Activated CD4-positive, alpha-beta T cell treated with anti-CD3 and anti-CD28 coated beads, Interleukin-2, amount 50 U/mL, for 24 hours (primary cell): ENCODE measurements around the gene LENG9.

ENCODE experiments used
- DNase-seq, 2 donors: peaks; one replicate each; pipeline ENCODE4 v3.0.0-alpha.2; 2020; ENCODE audit warnings: low read depth in 1 of 2, low spot score in 1 of 2

Gene LENG9

DNA sequence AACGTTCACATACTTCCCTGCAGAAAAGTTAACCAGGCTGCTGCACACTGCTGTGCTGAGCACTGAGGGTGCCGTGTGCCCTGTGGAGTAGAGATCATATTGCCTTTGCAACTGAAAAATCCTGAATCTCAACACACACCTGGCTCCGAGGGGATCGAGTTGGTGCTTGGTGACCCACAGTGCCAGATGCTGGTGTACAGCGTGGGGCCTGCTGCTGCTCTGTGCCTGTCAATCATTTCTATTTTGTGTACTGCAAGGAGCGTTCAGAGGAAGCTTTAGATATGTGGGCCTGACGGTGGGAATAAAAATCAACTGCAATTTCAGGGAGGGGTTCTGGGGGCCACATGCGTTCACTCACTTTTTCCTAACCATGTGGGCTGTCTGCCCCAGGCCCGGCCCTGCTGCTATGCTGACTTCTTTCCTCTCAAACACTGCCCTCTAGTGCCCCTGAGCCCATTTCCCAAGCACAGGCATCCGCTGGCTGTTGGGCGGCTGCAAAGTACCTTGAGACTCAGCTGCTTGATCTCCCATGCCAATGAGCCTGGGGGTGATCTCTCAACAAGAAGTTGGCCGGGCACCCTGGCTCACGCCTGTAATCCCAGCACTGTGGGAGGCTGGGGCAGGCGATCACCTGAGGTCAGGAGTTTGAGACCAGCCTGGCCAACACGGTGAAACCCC is 24.3 kb downstream of the LENG9 start:
- DNase-seq, result no peak

DNA sequence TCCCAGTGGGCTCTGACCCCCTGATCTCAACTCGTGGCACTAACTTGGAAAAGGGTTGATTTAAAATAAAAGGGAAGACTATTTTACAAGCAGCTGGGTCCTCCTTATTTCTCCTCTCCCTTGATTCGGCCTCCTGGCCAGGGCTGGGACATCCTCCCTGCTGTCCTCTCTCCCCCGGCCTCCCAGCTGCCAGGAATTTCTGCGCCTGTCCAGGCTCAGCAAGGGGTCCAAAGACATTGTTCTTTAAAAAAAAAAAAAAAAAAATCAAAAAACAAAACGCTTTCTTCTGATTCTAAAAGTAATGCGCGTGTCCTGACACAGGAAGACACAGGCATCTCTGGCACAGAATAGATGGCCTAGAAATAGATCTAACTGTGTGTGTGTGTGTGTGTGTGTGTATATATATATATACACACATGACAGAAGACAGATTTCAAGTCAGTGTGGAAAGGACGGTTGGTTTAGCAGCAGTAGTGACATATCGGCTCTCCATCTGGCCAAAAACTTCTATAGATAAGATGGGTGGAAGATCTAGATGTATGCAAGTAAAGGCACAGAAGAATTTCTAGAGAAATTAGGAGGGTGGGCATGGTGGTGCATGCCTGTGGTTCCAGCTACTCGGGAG is 26.8 kb downstream of the LENG9 start:
- no peak for DNase-seq

DNA sequence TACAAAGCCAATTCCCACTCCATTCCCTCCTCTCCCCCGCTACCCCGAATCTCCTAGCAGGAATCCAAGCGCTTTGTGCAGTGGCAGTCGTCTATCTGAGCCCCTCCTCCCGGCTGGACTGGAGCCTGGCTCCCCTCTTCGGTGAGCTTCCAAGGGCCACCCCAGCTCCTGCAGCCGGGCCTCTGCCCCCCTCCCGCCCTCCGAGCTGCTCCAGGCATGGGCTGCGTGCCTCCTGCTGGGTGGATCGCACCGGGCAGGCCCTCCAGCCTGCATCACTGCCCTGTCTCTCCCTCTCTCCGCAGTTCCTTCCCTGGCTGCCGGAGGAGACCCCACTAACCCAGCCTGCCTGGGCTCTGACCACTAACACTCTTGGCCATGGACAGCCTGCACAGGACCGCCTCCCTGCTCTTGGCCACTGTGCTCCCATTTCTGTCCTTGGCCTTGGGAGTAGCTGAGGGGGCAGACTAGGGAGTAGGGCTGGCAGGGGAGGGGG is 27.5 kb downstream of the LENG9 start:
- DNase-seq, result no peak

DNA sequence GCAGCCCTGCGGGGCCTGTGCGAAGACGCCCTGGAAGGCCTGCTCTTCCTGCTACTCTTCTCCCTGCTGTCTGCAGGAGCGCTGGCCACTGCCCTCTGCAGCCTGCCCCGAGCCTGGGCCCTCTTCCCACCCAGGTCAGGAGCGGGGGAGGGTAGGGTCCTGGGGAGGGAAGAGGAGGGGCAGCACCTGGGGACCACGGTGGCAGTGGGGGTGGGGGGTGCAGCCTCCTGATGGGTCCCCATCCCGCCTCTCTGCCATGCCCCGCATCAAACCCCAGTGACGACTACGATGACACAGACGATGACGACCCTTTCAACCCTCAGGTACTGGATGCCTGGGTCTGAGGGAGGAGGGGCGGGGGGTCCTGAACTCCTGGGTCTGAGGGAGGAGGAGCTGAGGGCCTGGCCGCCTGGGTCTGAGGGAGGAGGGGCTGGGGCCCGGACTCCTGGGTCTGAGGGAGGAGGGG is 28.0 kb downstream of the LENG9 start:
- DNase-seq, result no peak

DNA sequence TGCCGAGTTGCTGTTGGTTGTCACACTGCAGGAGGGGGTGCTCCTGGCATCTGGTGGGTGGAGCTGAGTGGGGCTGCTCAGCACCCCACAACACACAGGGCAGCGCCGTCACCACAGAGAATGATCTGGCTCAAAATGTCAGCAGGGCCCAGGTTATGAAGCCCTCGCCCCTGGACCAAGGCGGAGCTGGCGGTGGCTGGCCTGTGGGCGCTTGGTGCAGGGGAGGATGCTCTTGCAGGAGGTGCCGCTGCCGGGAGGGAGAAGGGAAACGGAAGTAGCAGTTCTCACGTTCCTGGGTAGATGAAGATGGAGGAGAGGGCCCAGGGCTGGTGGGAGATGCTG is 28.7 kb downstream of the LENG9 start:
- DNase-seq, result no peak

DNA sequence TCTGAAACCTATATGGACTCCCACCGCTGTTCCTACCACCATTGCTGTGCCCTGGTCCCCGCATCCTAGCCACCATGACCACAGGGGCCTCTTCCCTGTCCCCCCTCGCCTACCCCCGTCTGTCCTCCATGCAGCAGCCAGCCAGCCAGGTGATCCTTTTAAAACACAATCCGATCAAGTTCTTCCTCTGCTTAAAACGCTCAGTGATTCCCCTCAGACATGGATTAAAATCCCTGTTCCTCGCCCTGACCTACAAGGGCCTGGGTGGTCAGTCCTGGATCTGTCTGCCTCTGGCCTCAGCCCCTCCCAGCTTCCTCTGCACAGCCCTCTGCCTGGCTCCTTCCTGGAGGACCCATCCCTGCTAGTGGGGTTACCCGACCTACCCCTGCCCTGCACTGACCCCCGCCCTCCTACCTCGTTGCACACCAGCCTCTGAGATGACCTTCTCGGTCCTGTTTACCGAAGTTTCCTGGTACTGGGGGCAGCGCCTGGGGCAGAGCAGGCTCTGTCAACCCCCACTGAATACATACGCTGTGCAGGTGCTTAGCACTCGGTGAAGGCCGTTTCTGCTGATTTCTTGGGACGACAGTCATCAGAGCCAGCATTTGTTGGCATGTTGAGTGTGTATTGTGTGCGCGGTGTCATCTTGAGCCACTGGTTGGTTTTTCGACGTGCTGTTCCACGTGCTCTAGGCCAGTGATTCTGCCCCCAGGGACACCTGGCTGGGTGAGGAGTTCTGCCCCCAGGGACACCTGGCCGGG is 29.3 kb downstream of the LENG9 start:
- no peak for DNase-seq

DNA sequence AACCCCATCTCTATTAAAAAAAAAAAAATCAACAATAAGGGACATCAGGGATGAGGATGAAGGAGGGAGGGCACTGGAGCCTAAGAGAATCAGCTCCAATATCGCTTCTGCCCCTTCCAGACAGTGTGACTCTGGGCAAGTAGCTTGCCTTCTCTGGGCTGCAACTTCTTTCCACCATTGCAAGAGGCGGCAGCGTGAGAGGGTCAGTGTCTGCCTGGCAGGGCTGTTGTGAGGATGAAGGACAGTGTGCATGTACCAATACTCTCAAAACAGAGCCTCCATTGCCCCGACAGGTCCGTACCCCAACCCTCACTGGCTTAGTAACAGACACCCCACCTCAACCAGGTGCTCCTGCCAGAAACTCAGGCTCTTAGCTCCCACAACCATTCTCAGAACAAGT is 29.9 kb downstream of the LENG9 start:
- no peak for DNase-seq

DNA sequence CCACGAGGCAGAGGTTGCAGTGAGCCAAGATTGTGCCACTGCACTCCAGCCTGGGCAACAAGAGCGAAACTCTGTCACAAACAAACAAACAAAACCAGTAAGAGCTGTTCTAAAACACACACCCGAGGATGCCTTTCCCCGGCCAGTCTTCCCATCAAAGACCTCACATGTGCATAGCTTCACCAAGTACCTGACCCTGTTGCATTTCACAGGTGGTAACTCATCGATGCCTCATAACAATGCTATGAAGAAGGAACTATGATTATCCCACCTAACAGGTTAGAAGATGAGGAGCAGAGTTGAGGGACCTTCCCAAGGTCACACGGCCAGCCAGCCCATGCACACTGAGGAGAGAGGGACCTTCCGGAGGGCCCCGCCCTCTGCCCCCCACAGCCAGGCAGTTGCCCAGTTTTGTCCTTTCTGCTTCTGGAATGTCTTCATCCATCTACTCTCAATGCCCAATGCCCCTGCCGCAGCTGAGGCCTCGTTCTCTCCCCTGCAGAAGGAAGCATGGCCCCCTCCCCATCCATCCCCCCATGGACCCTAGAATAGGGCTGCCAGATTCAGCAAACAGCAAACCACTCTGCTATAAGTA is 31.3 kb downstream of the LENG9 start:
- no peak for DNase-seq

DNA sequence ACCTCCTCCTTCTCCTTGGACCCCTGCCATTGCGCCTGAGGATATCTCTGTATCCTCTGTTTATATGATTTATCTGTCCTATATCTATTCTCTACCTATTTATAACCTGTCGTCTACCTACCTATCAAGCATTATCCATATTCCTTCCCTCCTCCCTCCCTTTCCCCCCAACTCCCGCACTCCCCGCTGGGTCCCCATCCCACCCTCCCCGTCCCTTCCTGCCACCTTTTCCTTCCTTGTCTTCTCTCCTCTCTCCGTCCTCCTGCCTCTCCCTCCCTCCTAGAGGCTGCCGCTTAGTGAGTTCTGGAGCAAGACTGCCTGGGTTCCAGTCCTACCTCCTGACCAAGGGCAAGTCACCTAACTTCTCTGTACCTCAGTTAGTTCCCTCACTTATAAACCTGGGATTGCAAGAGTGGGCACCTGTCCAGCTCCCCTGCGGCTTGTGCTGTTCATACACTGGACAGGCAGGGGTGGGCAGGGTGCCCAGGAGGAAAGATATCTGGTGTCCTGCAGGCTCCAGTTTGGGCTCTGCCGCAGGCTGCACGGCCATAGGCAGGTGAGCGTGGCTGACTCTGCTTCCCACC is 32.2 kb downstream of the LENG9 start:
- no peak for DNase-seq

DNA sequence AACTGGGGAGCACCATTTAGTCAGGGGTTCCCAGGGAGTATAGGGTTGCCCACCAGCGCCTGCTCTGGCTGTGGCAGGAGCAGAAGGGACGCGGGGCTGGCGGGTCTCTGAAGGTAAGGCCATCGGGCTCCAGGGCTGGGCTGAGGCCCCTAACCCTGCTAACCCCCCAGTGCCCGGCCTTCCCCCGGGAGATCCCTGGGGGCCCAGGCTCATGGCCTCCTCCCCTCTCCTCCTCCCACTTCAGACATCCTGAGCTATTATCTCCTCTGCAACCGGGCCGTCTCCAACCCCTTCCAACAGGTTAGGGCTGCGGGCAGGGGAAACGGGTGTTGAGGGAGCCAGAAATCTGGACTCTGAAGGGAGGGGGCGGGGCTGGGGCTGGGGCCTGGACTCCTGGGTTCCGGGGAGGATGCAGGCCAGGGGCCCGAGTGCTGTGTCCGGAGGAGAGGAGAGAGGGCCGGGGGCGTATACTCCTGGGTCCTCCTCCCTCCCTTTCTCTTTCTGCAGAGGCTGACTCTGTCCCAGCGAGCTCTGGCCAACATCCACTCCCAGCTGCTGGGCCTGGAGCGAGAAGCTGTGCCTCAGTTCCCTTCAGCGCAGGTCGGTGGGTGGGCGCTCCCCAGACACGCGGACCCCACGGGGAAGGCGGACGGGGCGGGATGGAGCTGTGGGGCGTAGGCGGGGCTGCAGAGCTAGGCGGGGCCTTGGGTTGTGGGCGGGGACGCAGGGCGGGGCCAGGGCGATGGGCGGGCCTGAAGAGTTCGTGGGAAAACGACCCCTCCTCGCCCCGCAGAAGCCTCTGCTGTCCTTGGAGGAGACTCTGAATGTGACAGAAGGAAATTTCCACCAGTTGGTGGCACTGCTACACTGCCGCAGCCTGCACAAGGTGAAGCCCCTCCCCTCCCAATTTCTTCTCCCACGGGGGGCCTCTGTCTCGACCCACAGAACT is 33.0 kb downstream of the LENG9 start:
- DNase-seq, result no peak

DNA sequence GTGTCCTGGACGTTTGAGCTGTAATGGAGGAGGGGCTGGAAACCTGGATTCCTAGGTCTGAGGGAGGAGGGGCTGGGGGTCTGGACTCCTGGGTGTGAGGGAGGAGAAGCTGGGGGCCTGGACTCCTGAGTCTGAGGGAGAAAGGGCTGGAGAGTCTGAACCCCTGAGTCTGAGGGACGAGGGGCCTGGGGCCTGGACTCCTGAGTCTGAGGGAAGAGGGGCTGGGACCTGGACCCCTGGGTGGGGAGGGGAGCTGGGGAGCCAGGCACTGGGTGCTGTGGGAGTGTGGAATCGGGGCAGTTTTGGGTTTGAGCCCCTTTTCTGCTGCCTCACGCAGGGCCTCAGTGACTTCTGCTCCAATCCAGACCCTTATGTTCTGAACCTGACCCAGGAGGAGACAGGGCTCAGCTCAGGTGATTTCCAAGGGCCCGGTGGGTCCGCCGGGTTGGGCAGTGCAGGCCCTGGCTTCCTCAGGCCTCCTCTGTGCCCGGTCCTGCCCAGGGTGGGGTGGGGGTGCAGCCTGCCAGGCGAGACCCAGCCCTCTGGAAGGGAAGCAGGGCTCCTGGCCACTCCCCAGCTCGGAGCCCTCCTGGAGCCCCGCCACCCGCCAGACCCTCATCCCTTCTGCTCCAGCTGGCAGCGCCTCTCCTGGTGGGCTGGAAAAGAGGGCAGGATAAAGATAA is 33.9 kb downstream of the LENG9 start:
- no peak for DNase-seq

DNA sequence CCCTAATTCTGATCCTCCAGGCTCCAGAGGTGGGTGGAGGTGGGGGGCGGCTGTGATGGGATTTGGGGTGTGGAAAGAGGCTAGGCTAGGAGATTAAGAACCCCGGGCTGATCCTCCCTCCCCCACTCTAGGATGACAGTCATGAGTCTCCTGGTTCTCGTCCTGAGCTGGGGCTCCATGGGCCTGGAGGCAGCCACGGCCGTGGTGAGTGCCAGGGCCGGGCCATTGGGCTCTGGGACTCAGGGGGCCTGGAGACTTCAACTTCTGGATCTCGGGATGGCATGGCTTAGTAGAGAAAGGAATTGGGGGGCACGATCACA is 34.4 kb downstream of the LENG9 start:
- DNase-seq, result no peak

DNA sequence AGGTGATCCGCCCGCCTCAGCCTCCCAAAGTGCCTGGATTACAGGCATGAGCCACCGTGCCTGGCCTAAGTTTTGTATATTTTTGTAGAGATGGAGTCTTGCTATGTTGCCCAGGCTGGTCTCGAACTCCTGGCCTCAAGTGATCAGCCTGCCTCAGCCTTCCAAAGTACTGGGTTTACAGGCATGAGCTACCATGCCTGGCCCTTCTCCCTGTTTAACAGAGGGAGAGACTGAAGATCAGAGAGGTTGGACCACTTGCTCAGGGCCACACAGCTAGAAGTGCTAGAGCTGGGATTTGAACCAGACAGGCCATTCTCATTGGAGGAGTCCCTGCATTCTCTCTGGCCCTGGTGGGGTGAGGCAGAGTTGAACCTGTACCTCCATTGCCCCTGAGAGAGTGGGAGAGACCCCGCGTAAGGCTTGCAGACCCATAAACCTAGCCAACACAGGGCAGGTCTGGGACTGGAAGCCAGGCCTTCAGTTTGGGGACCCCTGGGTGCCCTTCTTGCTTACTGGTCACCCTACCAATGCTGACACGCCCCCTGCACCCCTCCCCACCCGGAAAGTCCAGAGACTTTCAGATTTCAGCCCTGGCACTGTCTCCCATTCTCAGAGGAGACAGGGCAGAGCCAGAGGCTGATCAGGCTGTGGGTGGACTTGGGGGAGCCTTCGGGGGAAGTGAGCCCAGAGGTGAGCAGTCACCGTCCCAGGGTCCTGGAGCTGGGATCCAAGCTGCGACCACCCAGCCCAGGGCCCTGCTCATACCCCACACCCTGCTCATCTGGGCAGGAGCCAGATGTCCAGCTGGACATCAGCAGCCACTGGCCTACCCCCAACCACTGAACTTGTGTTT is 35.0 kb downstream of the LENG9 start:
- no peak for DNase-seq

DNA sequence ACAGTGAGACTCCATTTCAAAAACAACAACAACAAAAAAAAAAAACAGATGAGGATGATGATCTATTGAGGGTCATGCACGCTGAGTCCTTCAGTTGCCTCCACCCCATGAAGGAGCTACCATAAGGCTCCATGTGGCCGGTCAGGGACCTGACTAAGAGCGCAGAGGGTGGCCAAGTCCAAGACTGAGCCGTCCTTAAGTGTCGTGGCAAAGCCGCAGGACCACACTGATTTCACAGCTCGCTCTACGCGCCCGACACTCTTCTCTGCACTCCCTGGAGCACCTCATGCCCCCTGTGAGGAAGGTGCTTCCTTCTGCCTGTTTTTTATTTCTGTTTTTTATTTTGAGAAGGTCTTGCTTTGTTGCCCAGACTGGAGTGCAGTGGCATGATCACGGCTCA is 36.0 kb downstream of the LENG9 start:
- DNase-seq, result no peak

DNA sequence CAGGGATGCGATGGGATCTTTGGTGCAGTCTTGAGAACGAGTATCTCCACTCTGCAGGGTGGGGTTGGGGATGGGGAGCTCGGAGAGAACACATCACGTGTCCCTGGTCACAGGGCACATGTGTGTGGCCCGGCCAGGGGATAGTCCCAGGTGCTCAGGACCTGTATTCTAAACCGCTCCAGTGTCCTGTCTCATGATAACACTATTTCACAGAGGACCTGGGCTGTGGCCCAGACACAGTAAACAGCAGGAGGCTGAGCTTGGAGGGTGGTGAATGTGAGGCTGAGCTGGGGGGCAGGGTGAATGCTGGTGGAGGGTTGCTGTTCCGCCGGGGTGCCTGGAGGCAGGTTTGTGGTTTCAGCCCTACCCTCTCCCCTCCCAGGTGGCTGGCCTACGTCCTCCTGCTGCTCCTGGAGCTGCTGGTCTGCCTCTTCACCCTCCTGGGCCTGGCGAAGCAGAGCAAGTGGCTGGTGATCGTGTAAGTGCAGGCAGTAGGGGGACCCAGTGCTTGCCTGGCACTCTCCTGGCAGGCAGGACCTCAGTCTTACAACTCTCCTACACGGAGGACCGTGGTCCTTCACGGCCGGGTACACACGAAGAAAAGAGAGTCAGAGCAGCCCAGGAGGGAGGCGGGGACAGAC is 37.2 kb downstream of the LENG9 start:
- no peak for DNase-seq

DNA sequence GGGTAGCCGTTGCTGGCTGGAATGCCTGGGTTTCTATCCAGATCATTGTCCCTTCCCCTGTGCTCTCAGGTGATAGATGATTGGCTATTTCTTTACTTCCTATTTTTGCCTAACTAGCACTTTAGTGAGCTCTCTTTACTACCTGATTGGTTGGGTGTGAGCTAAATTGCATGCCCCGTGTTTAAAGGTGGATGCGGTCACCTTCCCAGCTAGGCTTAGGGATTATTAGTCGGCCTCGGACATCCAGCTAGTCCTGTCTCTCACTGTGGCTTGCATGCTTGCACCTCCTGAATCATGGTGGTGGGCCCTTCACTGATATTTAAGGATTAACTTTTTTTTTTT is 38.2 kb downstream of the LENG9 start:
- DNase-seq, result no peak

DNA sequence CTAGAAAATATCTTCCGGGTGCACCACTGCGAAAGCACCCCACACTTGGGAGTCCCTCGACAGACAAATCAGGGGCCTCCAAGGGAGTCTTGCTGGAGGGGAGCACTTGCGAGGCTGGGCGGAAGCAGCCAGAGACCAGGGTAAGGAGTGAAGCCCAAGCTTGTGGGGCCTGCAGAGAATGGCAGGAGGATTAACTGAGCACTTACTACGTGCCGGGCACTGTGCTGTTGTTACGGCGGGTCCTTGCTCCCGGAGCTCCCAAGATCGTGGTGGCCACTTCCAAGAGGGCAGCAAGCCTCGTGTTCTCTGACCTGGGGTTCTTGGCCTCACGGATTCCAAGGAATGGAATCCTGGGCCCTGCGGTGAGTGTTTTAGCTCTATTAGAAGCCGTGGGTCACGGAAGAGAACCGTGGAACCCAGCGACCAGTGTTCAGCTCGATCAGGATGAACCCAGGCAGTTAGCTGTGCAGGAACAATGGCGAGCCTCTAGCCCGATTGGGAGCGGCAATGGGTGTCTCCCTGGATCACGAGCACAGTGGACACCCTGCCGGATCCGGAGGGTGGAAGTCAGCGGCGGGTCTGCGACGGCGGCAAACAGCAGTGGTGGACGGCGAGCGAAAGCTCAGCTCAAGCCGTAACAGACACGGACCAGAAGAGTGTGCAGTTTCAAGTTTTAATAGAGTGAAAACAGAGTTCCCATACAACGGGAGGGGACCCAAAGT is 38.8 kb downstream of the LENG9 start:
- no peak for DNase-seq

DNA sequence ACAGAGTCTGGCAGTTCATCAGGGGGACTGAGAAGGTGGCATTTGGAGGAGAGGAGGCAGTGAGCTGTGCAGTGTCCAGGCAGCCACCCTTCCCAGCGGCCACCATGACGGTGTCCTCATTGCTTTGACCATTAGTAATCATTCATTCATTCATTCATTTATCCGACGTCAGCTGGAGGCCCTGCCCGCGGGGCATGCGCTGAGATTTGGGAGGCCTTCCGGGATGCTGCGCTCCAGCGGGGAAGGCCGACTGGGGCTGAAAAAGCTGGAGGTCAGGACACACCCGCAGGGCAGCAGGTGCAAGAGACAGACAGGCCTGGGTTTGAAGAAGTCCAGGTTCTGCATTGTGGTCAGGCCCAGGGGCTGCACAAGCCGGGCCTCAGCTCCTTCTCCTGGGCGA is 39.4 kb downstream of the LENG9 start:
- DNase-seq, result no peak
